MG63 (cell line): ENCODE results near the gene CD226. TPM values are rescaled to one million over a fixed set of nuclear protein-coding genes. Genes with fewer than 3 reads are reported as not detected.
"Not testable (repeated sequence)": the region's sequence is repeated elsewhere in the genome, so short reads cannot be mapped to it uniquely, and the experiment has no call there.

Experiments
- DNase-seq: peaks from one replicate; pipeline ENCODE4 v3.0.0-alpha.2; 2020
- H3K27me3 ChIP-seq: fragments of 250-450 bp; sonication (Bioruptor Pico); 2 replicates; pipeline ENCODE4 v1.5.1; 2020; ENCODE audit warnings: mild to moderate bottlenecking, moderate library complexity
- H3K36me3 ChIP-seq: fragments of 250-450 bp; sonication (Bioruptor Pico); 2 replicates; pipeline ENCODE4 v1.5.1; 2020; ENCODE audit warnings: mild to moderate bottlenecking, moderate library complexity
- H3K4me3 ChIP-seq: fragments of 250-450 bp; sonication (Bioruptor Pico); 2 replicates; pipeline ENCODE4 v1.5.1; 2020; ENCODE audit warnings: mild to moderate bottlenecking, moderate library complexity
- H3K9me3 ChIP-seq: fragments of 250-450 bp; sonication (Bioruptor Pico); 2 replicates; pipeline ENCODE4 v1.5.1; 2020; ENCODE audit warnings: mild to moderate bottlenecking, moderate library complexity
- total RNA-seq: library from RNA; depleted of rRNA; stranded (reverse); fragments of >200 nt; shearing (Covaris generic); gene quantifications from 2 replicates; pipeline ENCODE4 v1.2.3, GENCODE V29; 2014; ENCODE audit warnings: low replicate concordance

Gene CD226
- total RNA-seq, 1 experiment from 2014 or later = 0.07 TPM

GRCh38 chr18:69865776-69866175, 81.9 kb downstream of the CD226 start:
- H3K27me3 ChIP-seq = no peaks in the 10 kb centered on the region
- H3K36me3 ChIP-seq = no peaks in the 10 kb centered on the region
- DNase-seq = no peak
- H3K9me3 ChIP-seq = no peaks in the 10 kb centered on the region
- no peak overlapping the region for H3K4me3 ChIP-seq

GRCh38 chr18:69864802-69865201, 82.9 kb downstream of the CD226 start:
- H3K27me3 ChIP-seq, DNase-seq, H3K4me3 ChIP-seq: not testable (repeated sequence)

GRCh38 chr18:69858897-69859296, 88.8 kb downstream of the CD226 start:
- H3K4me3 ChIP-seq = no peak overlapping the region
- no peaks in the 10 kb centered on the region for H3K9me3 ChIP-seq
- no peak for DNase-seq

More at GRCh38 chr18:69864802-69865201, 82.9 kb downstream of the CD226 start:
- not testable (repeated sequence) for H3K9me3 ChIP-seq, H3K36me3 ChIP-seq

GRCh38 chr18:69854455-69854854, 93.2 kb downstream of the CD226 start:
- DNase-seq = no peak
- Histone ChIP-seq H3K36me3 (no peaks in the 10 kb centered on the region), H3K4me3 (no peak overlapping the region), H3K9me3 (no peaks in the 10 kb centered on the region), H3K27me3 (no peaks in the 10 kb centered on the region)

More at GRCh38 chr18:69858897-69859296, 88.8 kb downstream of the CD226 start:
- Histone ChIP-seq H3K27me3 (no peaks in the 10 kb centered on the region), H3K36me3 (no peaks in the 10 kb centered on the region)

GRCh38 chr18:69853051-69853450, 94.6 kb downstream of the CD226 start:
- no peaks in the 10 kb centered on the region for H3K36me3 ChIP-seq
- no peaks in the 10 kb centered on the region for H3K9me3 ChIP-seq
- H3K27me3 ChIP-seq = no peaks in the 10 kb centered on the region
- no peak for DNase-seq
- no peak overlapping the region for H3K4me3 ChIP-seq

- no peak for DNase-seq
- H3K36me3 ChIP-seq = no peaks in the 10 kb centered on the region
- H3K27me3 ChIP-seq = no peaks in the 10 kb centered on the region
- no peak overlapping the region for H3K4me3 ChIP-seq
- H3K9me3 ChIP-seq = no peaks in the 10 kb centered on the region
These were observed 101.8 kb downstream of the CD226 start for GRCh38 chr18:69845593-69846506.

- Histone ChIP-seq H3K36me3 (no peaks in the 10 kb centered on the region), H3K9me3 (no peaks in the 10 kb centered on the region), H3K27me3 (no peaks in the 10 kb centered on the region), H3K4me3 (no peak overlapping the region)
- no peak for DNase-seq
These were observed 103.0 kb downstream of the CD226 start for GRCh38 chr18:69844656-69845055.

- Histone ChIP-seq H3K36me3 (no peaks in the 10 kb centered on the region), H3K4me3 (no peak overlapping the region), H3K9me3 (no peaks in the 10 kb centered on the region), H3K27me3 (no peaks in the 10 kb centered on the region)
- DNase-seq = no peak
These were observed 104.7 kb downstream of the CD226 start for GRCh38 chr18:69843015-69843414.

GRCh38 chr18:69841117-69841516, 106.6 kb downstream of the CD226 start:
- DNase-seq = no peak
- Histone ChIP-seq H3K36me3 (no peaks in the 10 kb centered on the region), H3K27me3 (no peaks in the 10 kb centered on the region), H3K4me3 (no peak overlapping the region), H3K9me3 (no peaks in the 10 kb centered on the region)

- no peaks in the 10 kb centered on the region for H3K27me3 ChIP-seq
- peak; percentile 15 for DNase-seq
- no peaks in the 10 kb centered on the region for H3K9me3 ChIP-seq
- H3K36me3 ChIP-seq = no peaks in the 10 kb centered on the region
- H3K4me3 ChIP-seq = peak overlapping the region; percentile 23
These were observed 107.2 kb downstream of the CD226 start for GRCh38 chr18:69840445-69840844.

GRCh38 chr18:69840001-69840400, 107.7 kb downstream of the CD226 start:
- Histone ChIP-seq H3K36me3 (no peaks in the 10 kb centered on the region), H3K4me3 (peak overlapping the region; percentile 23), H3K27me3 (no peaks in the 10 kb centered on the region), H3K9me3 (no peaks in the 10 kb centered on the region)
- peak; percentile 32 for DNase-seq

GRCh38 chr18:69839497-69839896, 108.2 kb downstream of the CD226 start:
- no peak overlapping the region; the same call in 1 of the 2 replicates for H3K4me3 ChIP-seq
- no peaks in the 10 kb centered on the region for H3K36me3 ChIP-seq
- no peaks in the 10 kb centered on the region for H3K9me3 ChIP-seq
- no peak for DNase-seq
- no peaks in the 10 kb centered on the region for H3K27me3 ChIP-seq

- Histone ChIP-seq H3K9me3 (no peaks in the 10 kb centered on the region), H3K36me3 (no peaks in the 10 kb centered on the region), H3K4me3 (no peak overlapping the region), H3K27me3 (no peaks in the 10 kb centered on the region)
- peak; percentile 69 for DNase-seq
These were observed 108.9 kb downstream of the CD226 start for GRCh38 chr18:69838620-69839411.

- DNase-seq = no peak
- no peak overlapping the region for H3K4me3 ChIP-seq
These were observed 109.7 kb downstream of the CD226 start for GRCh38 chr18:69838003-69838402.

GRCh38 chr18:69834980-69835379, 112.7 kb downstream of the CD226 start:
- H3K27me3 ChIP-seq, H3K4me3 ChIP-seq, H3K36me3 ChIP-seq, DNase-seq, H3K9me3 ChIP-seq: not testable (repeated sequence)

More at GRCh38 chr18:69838003-69838402, 109.7 kb downstream of the CD226 start:
- Histone ChIP-seq H3K27me3 (no peaks in the 10 kb centered on the region), H3K36me3 (no peaks in the 10 kb centered on the region), H3K9me3 (no peaks in the 10 kb centered on the region)

- Histone ChIP-seq H3K36me3 (no peaks in the 10 kb centered on the region), H3K27me3 (no peaks in the 10 kb centered on the region), H3K4me3 (no peak overlapping the region), H3K9me3 (peaks cover 2% of the 10 kb centered on the region; the same call in 1 of the 2 replicates)
- no peak for DNase-seq
These were observed 117.5 kb downstream of the CD226 start for GRCh38 chr18:69830189-69830588.

- DNase-seq = no peak
- peaks cover 12% of the 10 kb centered on the region for H3K9me3 ChIP-seq
- no peak overlapping the region for H3K4me3 ChIP-seq
- no peaks in the 10 kb centered on the region for H3K27me3 ChIP-seq
- no peaks in the 10 kb centered on the region; the same call in 1 of the 2 replicates for H3K36me3 ChIP-seq
These were observed 127.1 kb downstream of the CD226 start for GRCh38 chr18:69820538-69820937.
